ENCODE results near the gene IL27RA. TPM values are rescaled to one million over a fixed set of nuclear protein-coding genes. Genes with fewer than 3 reads are reported as not detected.
"Not testable (repeated sequence)": the region's sequence is repeated elsewhere in the genome, so short reads cannot be mapped to it uniquely, and the experiment has no call there.

Gene IL27RA
- total RNA-seq, 1 donor from 2014 or later: 16.2 TPM

DNA sequence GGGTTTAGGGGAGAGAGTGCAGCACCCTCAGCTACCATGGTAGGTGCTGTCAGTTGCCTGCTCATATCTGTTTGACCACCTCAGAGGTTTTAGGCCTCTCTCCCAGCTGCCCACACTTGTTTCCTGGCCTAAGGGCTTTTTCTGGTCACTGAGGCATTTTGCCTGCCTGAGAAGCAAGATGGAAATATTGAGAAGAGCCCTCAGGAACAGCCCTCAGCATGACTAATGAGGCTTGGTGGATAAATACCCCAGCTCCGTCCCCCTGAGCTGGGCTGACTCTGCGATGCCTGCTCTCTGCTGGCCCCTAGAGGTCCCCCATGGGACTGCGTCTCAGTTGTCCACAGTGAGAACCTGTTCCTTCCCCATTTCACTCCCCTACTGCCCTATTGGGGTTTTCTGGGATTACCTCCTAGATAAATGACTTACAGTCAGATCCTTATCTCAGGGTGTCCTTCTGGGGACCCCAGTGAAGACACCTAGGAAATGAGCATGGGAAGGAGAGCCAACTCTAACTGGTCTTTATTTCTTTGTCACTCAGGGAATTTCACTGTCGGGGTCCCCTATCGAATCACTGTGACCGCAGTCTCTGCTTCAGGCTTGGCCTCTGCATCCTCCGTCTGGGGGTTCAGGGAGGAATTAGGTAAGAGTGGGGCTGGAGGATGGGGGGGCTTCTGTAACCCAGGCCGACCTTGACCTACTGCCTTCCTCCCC, 17.0 kb downstream of the IL27RA start:
- H3K4me3 ChIP-seq: no peak overlapping the region
- H3K4me1 ChIP-seq: no peaks in the 10 kb centered on the region
- no peaks in the 10 kb centered on the region for H3K27me3 ChIP-seq
- peaks cover 14% of the 10 kb centered on the region for H3K36me3 ChIP-seq
- DNase-seq (peak; percentile 83), ATAC-seq (peak; percentile 94)
- no peak overlapping the region for H3K27ac ChIP-seq
- TF ChIP-seq, protein P1, sequence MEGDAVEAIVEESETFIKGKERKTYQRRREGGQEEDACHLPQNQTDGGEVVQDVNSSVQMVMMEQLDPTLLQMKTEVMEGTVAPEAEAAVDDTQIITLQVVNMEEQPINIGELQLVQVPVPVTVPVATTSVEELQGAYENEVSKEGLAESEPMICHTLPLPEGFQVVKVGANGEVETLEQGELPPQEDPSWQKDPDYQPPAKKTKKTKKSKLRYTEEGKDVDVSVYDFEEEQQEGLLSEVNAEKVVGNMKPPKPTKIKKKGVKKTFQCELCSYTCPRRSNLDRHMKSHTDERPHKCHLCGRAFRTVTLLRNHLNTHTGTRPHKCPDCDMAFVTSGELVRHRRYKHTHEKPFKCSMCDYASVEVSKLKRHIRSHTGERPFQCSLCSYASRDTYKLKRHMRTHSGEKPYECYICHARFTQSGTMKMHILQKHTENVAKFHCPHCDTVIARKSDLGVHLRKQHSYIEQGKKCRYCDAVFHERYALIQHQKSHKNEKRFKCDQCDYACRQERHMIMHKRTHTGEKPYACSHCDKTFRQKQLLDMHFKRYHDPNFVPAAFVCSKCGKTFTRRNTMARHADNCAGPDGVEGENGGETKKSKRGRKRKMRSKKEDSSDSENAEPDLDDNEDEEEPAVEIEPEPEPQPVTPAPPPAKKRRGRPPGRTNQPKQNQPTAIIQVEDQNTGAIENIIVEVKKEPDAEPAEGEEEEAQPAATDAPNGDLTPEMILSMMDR (IDR thresholded peaks at IDR 0.05): peak; percentile 92
- intact Hi-C loops (cut with DNase I): no loop called here
- no peaks in the 10 kb centered on the region for H3K9me3 ChIP-seq

DNA sequence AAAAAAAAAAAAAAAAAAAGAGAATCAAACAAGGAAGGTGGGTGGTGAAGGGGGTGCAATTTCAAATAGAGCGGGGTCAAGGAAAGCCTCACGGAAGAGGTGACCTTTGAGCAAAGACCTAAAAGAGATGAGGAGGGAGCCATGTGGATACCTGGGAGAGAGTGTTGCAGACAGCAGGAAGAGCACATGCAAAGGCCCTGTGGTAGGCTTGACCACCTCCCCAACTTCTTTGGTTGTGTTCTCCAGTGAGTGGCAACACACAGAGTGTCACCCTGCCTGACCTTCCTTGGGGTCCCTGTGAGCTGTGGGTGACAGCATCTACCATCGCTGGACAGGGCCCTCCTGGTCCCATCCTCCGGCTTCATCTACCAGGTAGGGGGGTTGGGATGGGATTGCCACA, 18.9 kb downstream of the IL27RA start:
- TF ChIP-seq, protein P1 (IDR thresholded peaks at IDR 0.05): no peak
- Histone ChIP-seq H3K9me3 (no peaks in the 10 kb centered on the region), H3K27ac (no peak overlapping the region), H3K4me3 (no peak overlapping the region), H3K36me3 (peaks cover 14% of the 10 kb centered on the region), H3K4me1 (no peaks in the 10 kb centered on the region), H3K27me3 (no peaks in the 10 kb centered on the region)
- intact Hi-C loops (cut with DNase I): no loop called here
- ATAC-seq (no peak), DNase-seq (no peak)

DNA sequence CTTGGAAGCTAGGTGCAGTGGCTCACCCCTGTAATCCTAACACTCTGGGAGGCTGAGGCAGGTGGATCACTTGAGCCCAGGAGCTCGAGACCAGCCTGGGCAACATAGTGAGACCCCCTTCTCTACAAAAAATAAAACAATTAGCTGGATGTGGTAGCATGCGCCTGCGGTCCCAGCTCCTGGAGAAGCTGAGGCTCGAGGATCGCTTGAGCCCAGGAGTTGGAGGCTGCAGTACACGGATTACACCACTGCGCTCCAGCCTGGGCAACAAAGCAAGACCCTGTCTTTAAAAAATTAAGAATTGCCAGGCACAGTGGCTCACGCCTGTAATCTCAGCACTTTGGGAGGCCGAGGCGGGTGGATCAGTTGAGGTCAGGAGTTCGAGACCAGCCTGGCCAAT, 19.4 kb downstream of the IL27RA start:
- H3K36me3 ChIP-seq: peaks cover 14% of the 10 kb centered on the region
- H3K27me3 ChIP-seq; H3K4me1 ChIP-seq; intact Hi-C loops (cut with DNase I); DNase-seq; H3K27ac ChIP-seq; H3K9me3 ChIP-seq; H3K4me3 ChIP-seq; ATAC-seq: not testable (repeated sequence)

DNA sequence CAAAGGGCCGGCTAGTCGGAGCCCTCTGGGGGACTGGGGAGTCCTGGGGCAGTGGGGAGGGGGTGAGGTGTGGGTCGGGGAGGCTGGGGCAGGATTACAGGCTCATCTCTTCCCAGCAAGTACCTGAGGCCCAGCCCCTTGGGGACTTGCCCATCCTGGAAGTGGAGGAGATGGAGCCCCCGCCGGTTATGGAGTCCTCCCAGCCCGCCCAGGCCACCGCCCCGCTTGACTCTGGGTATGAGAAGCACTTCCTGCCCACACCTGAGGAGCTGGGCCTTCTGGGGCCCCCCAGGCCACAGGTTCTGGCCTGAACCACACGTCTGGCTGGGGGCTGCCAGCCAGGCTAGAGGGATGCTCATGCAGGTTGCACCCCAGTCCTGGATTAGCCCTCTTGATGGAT, 20.4 kb downstream of the IL27RA start:
- H3K27ac ChIP-seq: no peak overlapping the region
- no peaks in the 10 kb centered on the region for H3K9me3 ChIP-seq
- peaks cover 14% of the 10 kb centered on the region for H3K36me3 ChIP-seq
- peak; percentile 63 for DNase-seq
- TF ChIP-seq, protein P1 (IDR thresholded peaks at IDR 0.05): no peak
- intact Hi-C loops (cut with DNase I): no loop called here
- no peaks in the 10 kb centered on the region for H3K4me1 ChIP-seq
- no peak for ATAC-seq
- no peak overlapping the region for H3K4me3 ChIP-seq
- H3K27me3 ChIP-seq: no peaks in the 10 kb centered on the region

DNA sequence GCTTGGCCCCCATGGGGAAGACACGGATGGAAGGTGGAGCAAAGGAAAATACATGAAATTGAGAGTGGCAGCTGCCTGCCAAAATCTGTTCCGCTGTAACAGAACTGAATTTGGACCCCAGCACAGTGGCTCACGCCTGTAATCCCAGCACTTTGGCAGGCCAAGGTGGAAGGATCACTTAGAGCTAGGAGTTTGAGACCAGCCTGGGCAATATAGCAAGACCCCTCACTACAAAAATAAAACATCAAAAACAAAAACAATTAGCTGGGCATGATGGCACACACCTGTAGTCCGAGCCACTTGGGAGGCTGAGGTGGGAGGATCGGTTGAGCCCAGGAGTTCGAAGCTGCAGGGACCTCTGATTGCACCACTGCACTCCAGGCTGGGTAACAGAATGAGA, 20.9 kb downstream of the IL27RA start:
- DNase-seq: no peak
- no peak for ATAC-seq
- H3K27ac ChIP-seq: no peak overlapping the region
- H3K9me3 ChIP-seq: no peaks in the 10 kb centered on the region
- intact Hi-C loops (cut with DNase I): no loop called here
- peaks cover 14% of the 10 kb centered on the region for H3K36me3 ChIP-seq
- H3K27me3 ChIP-seq: no peaks in the 10 kb centered on the region
- no peak overlapping the region for H3K4me3 ChIP-seq
- no peaks in the 10 kb centered on the region for H3K4me1 ChIP-seq
- TF ChIP-seq, protein P1 (IDR thresholded peaks at IDR 0.05): no peak

DNA sequence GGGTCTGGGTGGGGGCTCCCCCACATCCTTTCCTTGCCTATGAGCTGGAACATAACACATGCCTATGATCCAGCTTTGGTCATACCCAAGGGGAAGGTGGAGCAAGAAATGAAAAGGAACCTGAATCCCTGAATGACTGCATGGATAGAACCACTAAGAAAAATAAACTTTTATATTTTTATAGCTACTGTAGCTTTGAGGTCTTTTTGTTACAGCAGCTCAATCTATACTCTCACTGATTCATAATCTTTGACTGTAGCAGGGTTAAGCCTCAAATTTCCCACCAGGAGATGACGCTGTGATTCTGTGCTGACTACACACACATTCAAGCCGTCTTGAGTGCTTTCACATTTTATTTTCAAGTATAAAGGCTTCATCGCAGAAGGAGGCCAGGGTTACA, 21.5 kb downstream of the IL27RA start:
- intact Hi-C loops (cut with DNase I): no loop called here
- TF ChIP-seq, protein P1 (IDR thresholded peaks at IDR 0.05): no peak
- no peak overlapping the region for H3K27ac ChIP-seq

More for the DNA sequence above, 21.5 kb downstream of the IL27RA start:
- Histone ChIP-seq H3K4me3 (no peak overlapping the region), H3K27me3 (no peaks in the 10 kb centered on the region), H3K9me3 (no peaks in the 10 kb centered on the region), H3K4me1 (no peaks in the 10 kb centered on the region), H3K36me3 (peaks cover 14% of the 10 kb centered on the region)
- DNase-seq (no peak), ATAC-seq (no peak)
